ENCODE data around the gene PRELID1.

The PRELID1 gene

DNA sequence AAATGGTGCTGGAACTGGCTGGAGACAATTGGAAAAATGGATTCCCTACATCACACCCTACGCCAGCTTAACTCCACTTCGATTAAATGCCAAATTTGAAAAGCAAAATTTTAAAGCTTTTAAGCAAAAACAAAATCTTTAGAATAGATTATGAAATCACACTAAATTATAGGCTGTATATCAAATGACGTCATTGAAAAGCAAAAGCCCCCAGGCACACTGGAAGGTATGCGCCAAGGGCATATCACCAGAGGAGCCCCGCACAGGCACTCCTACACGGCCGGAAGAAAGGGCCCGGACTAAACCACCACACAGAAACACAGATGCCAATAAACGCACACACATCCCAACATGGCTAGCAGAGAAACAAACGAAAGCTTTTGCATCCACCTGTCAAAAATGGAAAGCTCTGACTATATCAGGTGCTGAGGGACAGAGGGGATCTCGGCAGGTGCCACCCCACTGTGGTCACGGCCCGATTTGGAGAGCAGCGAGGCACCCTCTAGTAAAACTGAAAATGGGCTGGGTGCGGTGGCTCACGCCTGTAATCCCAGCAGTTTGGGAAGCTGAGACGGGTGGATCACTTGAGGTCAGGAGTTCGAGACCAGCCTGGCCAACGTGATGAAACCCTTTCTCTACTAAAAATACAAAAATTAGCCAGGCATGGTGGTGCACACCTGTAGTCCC lies 25.1 kb downstream of the PRELID1 start:
- no peak for DNase-seq (ENCODE audit: extremely low spot score)
- no peak for TF ChIP-seq CTCF (IDR thresholded peaks at IDR 0.05; ENCODE audit: control extremely low read depth, extremely low read depth, low read depth, missing control alignments)
- CTCF ChIA-PET, result interaction anchor here (1.0 to 4.7 kb wide), 5 partner anchors 9 to 127 kb away, joined by 3 to 20 read pairs (median 10); no protein-coding TSS in a partner anchor
- POLR2A ChIA-PET, result no interaction called here

GRCh38 chr5:177329883-177330282 lies 26.3 kb downstream of the PRELID1 start:
- POLR2A ChIA-PET, result no interaction called here
- no peak for DNase-seq (ENCODE audit: extremely low spot score)
- CTCF ChIA-PET, result interaction anchor here (0.8 to 3.5 kb wide), 5 partner anchors 12 to 218 kb away, joined by 3 to 17 read pairs (median 3); partner anchors contain the start of gene MXD3
- TF ChIP-seq CTCF (IDR thresholded peaks at IDR 0.05; ENCODE audit: control extremely low read depth, extremely low read depth, low read depth, missing control alignments), result no peak

GRCh38 chr5:177330991-177331842 lies 27.6 kb downstream of the PRELID1 start:
- ChIA-PET POLR2A (no interaction called here), CTCF (interaction anchor here (0.9 to 3.5 kb wide), 7 partner anchors 9 to 58 kb away, joined by 3 to 17 read pairs (median 3); partner anchors contain the start of gene MXD3)
- DNase-seq (ENCODE audit: extremely low spot score), result no peak
- no peak for TF ChIP-seq CTCF (IDR thresholded peaks at IDR 0.05; ENCODE audit: control extremely low read depth, extremely low read depth, low read depth, missing control alignments)

GRCh38 chr5:177332031-177332895 lies 28.7 kb downstream of the PRELID1 start:
- POLR2A ChIA-PET, result no interaction called here
- CTCF ChIA-PET, result interaction anchor here (1.1 to 3.5 kb wide), 7 partner anchors 9 to 27 kb away, joined by 3 to 17 read pairs (median 3); partner anchors contain the start of genes LMAN2 and MXD3
- no peak for DNase-seq (ENCODE audit: extremely low spot score)
- TF ChIP-seq CTCF (IDR thresholded peaks at IDR 0.05; ENCODE audit: control extremely low read depth, extremely low read depth, low read depth, missing control alignments), result no peak

DNA sequence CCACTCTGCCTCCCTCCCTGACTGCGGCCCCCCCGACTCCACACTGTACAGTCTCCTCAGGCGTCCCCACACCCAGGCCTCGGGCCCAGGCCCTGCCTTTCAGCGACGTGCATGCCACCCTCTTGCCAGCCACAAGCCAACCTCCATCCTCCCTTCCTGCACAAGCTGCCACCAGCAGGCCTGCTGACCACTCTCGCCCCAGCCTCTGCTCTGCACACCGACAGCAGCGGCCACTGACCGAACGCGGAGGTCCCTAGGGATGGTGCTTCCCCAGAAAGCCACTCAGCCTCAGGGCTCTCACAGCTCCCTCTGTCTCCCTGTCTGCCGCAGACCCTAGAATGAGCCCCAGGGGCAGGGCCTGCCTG lies 29.3 kb downstream of the PRELID1 start:
- ChIA-PET POLR2A (no interaction called here), CTCF (interaction anchor here (1.2 to 3.5 kb wide), 4 partner anchors 9 to 26 kb away, joined by 3 to 17 read pairs (median 5); partner anchors contain the start of genes LMAN2 and MXD3)
- no peak for TF ChIP-seq CTCF (IDR thresholded peaks at IDR 0.05; ENCODE audit: control extremely low read depth, extremely low read depth, low read depth, missing control alignments)
- DNase-seq (ENCODE audit: extremely low spot score), result no peak

Measured in GM10248 (cell line).